GM18873 (cell line): ENCODE measurements around the gene DNM3.

ENCODE experiments used
- ATAC-seq: cut with Tn5 transposase; IDR thresholded peaks from one replicate; pipeline ENCODE4 v1.9.1; 2021; ENCODE audit warnings: mild to moderate bottlenecking, moderate library complexity, moderate number of reproducible peaks; ENCODE audit not compliant: unreplicated experiment, low FRiP score

Gene DNM3

DNA sequence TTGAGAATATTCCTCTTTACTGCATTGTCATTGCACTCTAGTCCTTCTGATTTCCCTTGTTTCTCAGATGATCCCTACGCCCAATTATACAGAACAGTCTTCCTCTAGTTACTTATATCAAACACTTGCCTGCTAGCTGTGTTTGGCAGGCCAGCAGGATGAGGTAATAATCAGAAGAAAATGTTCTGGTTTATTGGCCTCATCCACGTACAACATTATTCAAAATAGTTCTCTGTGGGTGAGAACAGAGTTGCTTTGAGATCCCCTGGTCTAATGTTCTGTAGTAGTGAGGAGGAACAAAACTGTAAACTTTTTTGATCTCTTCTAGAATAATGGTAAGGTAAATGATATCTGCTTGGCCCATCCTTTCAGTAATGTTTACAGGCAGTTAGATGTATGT, 556.9 kb downstream of the DNM3 start:
- no peak for ATAC-seq

DNA sequence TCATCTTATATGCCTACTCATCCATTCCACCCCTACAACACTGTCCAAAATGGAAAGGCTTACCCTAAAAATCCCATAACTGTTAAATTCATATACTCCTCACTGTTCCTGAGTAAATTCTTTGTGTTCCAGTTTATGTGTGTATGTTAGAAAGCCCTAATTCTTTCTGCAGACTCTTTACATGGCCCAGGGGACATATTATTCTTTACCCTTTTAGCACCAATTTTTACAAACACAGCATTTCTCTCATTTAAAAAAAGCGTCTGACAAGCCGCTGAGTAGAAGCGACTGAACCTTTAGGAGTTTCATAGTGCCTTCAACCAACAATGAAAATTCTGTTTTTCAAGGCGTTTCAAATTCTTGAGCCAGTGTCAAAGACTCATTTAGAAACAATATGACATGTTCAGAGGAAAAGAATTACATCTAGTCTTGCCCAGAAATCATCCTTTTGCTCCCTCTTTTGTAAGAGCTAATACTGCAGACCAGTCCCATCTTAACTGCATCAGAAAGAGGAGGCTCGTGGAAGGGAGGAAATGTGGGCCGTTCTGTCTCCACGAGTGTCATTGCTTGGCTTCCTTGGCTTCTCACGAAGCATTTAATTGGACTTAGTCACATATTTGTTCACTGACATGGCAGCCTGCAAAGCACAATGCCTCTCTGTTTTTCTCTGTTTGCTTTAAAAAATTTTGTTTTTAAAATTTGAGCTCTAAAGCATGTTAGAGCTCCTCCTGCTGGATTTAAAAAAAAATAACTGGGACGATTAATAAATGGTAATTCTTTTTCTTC, 557.9 kb downstream of the DNM3 start:
- ATAC-seq: no peak

DNA sequence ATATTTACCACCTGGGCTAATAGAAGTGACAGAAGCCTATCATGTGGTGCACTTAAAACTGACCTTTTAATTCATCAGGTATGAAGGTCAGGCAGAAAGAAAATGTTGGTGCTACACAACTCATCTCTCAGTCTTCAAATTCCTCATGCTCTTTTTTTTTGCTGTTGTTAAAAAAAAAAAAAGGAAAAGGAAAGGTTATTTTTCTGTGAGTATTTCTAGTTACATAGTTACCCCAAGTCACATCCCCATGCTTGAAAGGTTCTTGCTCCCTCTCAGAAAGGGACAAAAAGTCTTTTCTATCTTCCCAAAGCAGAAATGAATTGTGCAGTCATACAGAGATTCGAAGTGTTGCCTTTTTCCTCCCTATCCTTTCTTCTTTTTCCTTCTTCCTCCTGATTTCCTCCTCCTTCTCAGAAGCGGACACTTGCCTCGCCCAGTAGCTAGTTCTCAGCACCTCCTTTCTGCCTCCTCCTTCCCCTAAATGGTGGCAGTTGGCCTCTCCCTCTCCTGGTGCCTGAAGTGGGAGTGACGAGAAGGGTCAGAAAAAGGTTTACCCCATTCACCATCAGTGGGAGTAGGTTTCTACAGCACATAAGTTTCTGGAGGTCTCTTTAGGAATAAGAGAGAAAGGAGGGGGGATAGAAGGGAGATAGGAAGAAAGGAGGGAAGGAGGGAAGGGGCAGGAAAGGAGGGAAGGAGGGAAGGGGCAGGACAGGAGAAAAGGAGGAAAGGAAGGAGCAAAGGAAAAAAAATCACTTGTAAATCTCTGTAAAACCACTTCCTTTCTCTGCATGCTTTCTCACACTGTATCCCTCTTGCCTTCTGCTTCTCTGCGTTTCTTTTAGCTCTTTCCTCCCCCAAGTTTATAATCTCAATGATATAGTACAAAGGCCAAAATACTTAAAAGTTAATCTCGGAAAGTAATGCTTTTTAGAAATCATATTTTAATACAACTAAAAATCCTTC, 558.7 kb downstream of the DNM3 start:
- no peak for ATAC-seq

DNA sequence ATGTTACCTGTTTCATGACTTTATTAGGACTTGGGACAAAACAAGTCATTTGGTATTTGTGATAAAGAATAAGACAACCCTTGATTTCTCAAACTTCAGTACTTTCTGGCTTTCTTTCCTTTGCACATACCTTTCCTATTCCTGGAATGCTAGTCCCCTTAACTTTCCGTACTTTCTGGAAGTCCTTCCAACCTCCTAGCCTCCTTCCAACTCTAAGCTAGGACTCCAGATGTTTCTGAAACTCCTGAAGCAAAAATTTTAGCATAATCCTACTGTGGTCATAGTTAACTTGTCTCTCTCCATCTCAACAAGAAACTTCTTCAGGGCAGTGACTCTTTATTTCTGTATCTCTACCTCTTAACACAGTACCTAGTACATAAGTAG, 559.4 kb downstream of the DNM3 start:
- no peak for ATAC-seq

DNA sequence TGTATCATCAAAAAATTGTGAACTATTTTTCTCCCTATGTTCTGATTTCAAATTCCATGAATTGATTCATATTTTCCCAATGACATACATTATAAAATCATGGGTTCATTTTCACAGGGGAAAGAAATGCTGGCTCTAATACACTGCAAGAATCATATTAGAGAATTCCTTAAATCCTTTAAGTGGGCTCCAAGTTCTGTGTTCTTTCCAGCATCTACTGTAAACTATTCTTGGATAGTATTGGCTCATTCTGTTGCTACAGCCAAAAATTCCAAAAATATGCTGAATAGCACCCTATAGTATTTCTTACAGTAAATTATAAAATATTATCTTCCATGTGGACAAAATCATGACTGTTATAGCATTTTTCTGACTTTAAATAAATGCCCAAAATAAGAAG, 560.2 kb downstream of the DNM3 start:
- ATAC-seq: no peak

DNA sequence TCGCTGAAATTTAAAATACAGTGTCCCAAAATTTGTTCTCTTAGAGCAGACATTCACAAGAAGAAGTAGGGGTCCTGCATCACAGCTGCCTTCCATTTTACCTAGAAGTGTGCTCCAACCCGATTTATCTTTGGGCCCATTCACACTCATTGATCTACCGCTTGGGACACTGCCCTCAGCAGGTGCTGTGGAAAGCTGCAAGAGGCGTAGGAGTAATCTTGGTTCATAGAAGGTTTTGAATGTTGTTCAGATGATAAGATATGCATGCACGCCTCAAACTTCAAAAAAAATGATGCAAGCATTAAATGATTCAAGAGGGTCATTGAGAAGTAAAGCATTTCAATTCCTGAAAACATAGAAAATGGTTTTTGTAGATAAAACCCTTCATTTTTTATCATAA, 560.6 kb downstream of the DNM3 start:
- ATAC-seq: no peak

DNA sequence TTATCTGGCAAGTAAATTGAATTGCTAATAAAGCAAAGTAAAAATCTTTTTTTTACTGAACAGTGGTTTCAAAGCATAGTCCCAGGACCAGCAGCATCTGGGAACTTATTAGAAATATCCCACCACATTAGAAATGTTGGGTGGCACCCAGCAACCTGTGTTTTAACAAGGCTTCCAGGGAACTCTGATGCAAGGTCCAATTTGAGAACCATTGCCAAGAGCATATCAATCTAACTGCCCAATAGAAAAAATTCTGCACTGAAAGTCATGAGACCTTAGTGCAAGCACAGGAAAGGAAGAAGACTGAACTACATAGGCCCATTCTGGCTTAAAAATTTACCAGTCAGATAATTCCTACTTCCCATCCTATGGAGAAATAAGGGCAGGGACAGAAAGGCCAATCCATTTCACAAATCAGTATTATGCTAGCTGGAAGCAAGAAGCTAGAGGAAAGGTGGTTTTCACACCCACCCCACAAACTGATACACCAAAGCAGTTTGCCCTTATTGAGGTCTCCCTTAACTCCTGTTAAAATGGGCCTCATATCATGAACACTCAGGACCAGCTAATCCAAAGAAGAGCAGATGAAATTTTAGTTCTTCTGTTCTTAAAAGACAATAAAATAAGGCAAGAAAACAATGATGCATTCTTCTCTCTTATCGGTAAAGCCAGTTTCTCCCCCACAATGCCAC, 561.7 kb downstream of the DNM3 start:
- no peak for ATAC-seq

DNA sequence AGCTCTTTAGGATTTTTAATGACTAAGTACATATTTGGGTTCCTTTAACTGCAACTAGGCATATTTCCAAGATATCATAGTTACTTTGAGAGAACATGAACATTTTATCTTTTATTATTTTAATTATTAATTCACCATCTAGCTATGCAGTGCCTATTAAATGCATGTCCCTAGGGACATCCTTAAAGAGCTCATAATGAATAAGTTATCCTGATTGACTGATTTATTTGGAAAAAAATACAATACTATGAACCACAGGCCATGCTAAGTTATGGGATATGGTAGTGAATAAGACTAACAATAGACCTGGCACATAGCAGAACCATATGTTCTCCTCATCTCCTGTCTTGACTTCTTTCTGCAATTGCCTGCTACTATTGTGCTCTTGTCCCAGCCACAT, 562.8 kb downstream of the DNM3 start:
- ATAC-seq: no peak

DNA sequence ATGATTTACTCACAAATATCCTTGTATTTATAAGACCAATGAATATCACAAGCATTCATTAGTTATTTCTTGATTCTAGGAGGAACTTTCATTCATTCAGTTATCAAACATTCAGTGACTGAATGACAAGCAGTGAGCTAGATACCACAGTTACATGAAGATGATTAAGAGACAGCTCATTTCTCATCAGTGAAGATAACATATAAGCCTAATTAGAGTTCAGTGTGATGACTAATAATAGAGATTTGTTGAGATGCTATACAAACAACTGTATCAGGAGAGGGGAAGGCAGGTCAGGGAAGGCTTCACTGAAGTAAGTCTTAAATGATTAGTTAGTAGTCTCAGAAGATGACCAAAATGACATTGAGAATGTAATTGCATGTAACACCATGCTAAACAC, 564.6 kb downstream of the DNM3 start:
- no peak for ATAC-seq

DNA sequence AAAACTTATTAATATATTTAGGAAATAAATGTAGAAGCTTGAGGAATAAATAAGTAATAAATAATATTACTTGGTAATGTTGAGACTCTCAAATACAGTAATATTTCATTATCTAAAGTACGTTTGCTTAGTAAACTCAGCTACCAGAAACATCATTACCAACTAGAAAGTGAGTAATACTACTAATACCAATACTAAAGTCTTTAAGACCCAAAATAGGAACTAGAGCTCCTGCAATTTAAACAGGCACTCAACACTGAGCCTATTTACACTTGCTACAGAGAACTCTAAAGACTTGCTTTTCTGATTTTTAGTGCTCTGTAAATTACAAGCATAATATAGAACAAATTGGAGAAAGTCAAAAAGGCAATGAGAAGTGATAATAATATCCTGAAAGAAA, 565.7 kb downstream of the DNM3 start:
- no peak for ATAC-seq

DNA sequence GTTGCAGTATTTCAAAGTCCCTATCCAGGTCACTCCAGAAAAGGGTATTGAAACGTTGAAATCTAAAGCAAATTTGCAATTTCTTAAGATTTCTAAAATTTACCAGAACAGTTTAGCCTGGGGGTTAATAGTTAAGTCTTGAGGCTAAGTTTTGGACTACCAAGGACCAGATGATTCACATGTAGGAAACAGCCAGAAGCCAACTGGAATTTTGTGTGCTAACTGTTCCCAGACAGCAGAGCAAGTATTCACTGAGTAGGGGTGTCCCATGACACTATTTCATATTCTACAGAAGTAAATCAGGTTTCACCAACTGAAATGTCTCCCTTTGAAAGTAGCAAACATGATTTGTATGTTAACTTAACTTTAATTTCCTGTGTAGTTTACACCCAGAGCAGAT, 567.7 kb downstream of the DNM3 start:
- no peak for ATAC-seq

DNA sequence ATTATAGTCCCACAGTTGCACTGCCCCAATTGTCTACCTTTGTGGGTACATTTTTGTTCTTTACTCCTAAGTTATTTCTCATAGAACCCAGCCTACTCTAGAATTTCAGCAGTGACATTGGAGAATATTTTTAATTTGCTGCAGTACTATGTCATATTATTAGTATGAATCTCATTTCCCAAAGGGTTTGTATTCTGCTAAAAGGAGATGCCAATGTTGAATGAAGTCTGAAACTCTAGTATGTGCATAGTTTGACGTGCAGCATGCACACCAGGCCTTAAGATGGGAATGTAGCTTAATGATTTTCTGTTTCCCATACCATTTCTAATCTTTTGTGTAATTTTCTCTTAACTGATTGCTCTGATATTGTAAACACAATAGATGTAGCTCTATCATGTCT, 568.7 kb downstream of the DNM3 start:
- ATAC-seq: no peak

DNA sequence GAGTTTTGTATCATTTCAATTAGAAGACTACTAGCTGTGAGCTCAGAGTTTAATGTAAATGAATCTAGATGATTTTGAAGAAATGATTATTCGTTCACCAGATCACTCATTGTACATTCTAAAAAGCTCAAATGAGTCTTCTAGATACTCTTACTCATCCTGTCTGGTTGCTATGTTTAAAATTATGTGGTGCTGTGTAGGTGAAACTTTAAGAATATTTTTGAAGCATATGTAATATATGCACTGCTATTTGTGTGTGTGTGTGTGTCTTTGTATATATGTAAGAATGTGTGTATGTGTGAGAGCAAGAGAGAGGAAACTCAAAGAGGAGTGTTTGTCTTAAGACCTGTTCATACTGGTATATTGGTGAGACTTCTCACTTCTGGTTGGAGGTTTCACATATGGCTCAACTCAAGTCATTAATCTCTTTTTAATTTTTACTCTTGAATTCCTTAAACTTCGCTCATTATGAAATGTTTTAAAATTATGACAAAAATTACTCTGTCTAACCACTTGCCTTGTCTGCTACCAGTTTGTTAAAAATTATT, 570.6 kb downstream of the DNM3 start:
- no peak for ATAC-seq

DNA sequence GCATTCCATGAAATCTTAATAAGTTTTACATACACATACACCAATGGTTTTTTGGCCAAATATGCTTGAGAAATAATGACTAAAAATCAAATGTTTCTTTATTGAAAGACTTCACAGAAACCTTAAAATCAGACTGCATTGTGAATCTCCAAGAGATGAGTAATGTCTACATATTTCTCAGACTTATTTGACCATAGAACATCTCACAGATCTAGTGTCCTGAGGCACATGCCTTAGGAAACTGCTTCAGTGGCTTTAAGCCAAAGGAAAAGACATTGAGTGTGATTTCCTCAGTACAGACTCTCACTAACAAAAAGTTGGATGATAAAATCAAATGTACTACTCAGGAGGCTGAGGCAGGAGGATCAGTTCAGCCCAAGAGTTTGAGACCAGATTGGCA, 573.0 kb downstream of the DNM3 start:
- ATAC-seq: no peak

DNA sequence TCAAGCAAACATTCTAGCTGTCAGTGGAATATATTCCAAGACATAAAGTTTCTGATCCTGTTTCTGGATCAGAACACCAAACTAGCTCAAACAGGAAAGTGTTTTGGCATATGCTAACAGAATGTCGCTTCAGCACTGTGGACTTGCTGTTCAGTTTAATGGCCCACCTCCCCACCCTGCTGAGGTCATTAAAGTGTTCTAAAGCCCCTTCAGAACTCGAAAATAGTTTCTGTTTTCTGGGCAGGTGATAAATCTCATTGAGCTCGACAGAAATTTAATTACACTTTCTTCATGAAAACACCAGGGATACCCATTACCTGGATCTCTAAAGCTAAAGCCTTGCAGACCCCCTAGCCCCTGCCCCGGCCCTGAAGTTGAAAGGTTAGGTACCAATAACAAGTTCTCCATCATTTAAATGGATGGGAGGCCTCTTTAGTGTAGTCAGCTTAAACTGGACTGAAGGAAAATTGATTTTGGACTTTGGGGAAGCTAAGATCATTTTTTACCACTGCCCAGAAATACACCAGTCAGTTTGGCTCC, 575.3 kb downstream of the DNM3 start:
- ATAC-seq: no peak

DNA sequence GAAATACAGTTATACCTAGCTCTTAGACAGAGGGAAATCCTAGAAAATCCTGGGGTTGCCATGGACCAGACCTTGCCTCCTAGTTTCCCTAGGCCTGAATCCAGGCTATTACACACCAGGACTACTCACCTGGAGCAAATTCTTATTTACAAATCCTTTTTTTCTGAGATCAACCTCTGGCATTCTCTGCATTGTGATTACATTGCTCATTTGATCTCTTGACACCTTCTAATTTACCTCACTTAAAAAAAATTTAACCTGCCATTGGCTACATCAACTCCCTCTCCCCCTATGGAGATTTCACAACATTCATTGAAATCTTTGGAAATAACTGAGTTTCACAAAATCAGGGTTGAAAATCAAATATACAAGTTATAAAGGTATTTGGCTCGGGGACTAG, 576.3 kb downstream of the DNM3 start:
- ATAC-seq: no peak

DNA sequence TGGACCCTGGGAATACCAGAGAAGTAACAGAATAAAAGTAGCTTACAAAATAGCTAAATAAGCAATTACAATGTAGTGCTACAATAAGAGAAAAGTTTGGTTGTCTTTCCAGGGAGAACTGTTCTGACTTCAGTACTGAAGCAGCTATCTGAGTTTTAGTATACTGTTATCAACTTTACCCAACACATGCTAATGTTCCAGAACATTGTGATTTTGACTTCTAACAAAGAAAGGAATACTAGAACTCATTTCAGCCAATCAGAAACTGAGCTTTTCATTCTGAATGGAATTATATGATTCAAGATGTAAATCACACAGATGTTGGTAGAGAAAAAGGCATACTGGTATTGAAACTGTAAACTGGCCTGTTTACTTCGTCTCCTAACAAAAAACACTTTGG, 579.1 kb downstream of the DNM3 start, which contains the start of gene C1orf105:
TSS of gene C1orf105 (plus strand) at position 301 of the 400 bp plus-strand sequence. CDS start 201 bp downstream, outside the sequence.
- ATAC-seq: no peak

DNA sequence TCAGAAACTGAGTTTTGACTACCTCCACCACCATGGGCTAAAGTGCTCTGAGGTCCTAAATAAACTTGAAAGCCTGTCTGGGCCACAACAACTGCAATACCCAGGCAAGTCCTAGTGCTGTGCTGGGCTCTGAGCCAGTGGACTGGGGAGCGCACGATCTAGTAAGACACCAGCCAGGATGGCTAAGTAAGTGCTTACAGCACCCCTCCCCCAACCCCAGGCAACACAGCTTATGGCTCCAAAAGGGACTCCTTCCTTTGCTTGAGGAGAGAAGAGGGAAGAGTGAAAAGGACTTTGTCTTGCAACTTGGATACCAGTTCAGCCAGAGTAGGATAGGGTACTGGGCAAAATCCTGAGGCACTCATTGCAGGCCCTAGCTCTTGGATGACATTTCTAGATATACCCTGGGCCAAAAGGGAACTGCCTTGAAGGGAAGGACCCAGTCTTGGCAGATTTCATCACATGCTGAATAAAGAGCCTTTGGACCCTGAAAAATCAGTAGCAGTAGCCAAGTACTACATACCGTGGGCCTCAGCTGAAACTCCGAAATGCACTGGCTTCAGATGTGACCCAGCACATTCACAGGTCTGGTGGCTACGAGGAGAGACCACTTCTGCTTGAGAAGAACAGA, 580.8 kb downstream of the DNM3 start:
- ATAC-seq: no peak

DNA sequence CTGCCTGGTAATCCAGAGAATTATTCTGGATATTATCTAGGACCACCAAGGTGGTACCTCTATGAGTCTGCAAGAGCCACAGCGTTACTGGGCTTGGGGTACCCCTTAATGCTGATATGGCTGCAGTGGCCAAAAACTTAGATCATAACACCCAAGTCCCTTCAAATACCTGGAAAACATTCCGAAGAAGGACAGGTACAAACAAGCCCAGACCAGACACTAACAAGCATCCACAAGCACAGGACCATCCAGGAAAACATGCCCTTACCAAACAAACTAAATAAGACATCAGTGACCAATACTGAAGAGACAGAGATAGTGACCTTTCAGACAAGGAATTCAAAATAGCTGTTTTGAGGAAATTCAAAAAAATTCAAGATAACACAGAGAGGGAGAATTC, 582.0 kb downstream of the DNM3 start:
- ATAC-seq: no peak

DNA sequence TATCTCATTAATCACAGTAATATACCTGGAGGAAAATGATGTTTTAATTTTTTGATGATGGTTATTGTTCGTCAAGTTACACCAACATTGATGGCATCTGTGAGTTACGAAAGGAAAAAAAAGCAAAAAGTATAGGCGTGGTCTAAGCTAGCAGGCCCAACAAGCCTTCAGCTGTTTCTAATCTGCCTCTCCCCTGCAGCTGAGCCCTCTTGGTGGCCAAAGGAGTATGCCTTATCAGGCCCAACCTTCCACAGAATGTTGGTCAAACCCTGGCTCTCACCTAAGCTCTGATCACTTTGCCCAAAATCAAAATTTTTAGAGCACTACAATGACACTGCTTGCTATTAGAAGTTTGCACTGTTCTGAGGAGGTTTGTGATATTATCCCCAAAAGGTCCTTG, 584.0 kb downstream of the DNM3 start:
- no peak for ATAC-seq
